HepG2 (cell line): ENCODE data around the gene TRPT1. TPM values are rescaled to one million over a fixed set of nuclear protein-coding genes. Genes with fewer than 3 reads are reported as not detected.

Experiments
- CCDC6 ChIP-seq: sonication (generic); formaldehyde crosslinking; IDR thresholded peaks from 2 replicates; pipeline ENCODE4 v1.8.1; 2022; ENCODE audit warnings: mild to moderate bottlenecking, missing genetic modification reagents, moderate library complexity
- DBP ChIP-seq: sonication (generic); formaldehyde crosslinking; IDR thresholded peaks from 2 replicates; pipeline ENCODE4 v1.4.0; 2020; ENCODE audit warnings: missing genetic modification reagents; ENCODE audit errors: not compliant biosample characterization
- MXD3 ChIP-seq: IDR thresholded peaks from 2 replicates; pipeline ENCODE4 v1.6.1; 2016; ENCODE audit warnings: mild to moderate bottlenecking, missing biosample characterization, missing genetic modification reagents
- NPAS2 ChIP-seq: sonication (generic); formaldehyde crosslinking; IDR thresholded peaks from 2 replicates; pipeline ENCODE4 v1.8.0; 2022; ENCODE audit warnings: mild to moderate bottlenecking, missing genetic modification reagents, borderline replicate concordance
- NR3C1 ChIP-seq: sonication (generic); formaldehyde crosslinking; IDR thresholded peaks from 2 replicates; pipeline ENCODE4 v1.4.0; 2020; ENCODE audit warnings: missing genetic modification reagents
- PCBP1 ChIP-seq: fragments of 200-400 bp; formaldehyde crosslinking; IDR thresholded peaks from 2 replicates; pipeline ENCODE4 v1.6.1; 2017; ENCODE audit warnings: mild to moderate bottlenecking, low read depth, low read length, borderline replicate concordance
- SALL1 ChIP-seq: sonication (generic); formaldehyde crosslinking; IDR thresholded peaks from 2 replicates; pipeline ENCODE4 v1.8.0; 2022; ENCODE audit warnings: mild to moderate bottlenecking, missing genetic modification reagents
- STAT5B ChIP-seq: sonication (generic); formaldehyde crosslinking; IDR thresholded peaks from 2 replicates; pipeline ENCODE4 v1.4.0; 2020; ENCODE audit warnings: missing genetic modification reagents
- THRA ChIP-seq: sonication (generic); formaldehyde crosslinking; IDR thresholded peaks from 2 replicates; pipeline ENCODE4 v1.4.0; 2020; ENCODE audit warnings: missing genetic modification reagents, borderline replicate concordance
- ZBTB33 ChIP-seq: sonication (generic); formaldehyde crosslinking; IDR thresholded peaks from 2 replicates; pipeline ENCODE4 v1.4.0; 2020; ENCODE audit warnings: missing genetic modification reagents
- ZBTB49 ChIP-seq: sonication (generic); formaldehyde crosslinking; IDR thresholded peaks from 2 replicates; pipeline ENCODE4 v1.4.0; 2020; ENCODE audit warnings: missing genetic modification reagents, borderline replicate concordance
- ZFP36L2 ChIP-seq: sonication (generic); formaldehyde crosslinking; IDR thresholded peaks from 2 replicates; pipeline ENCODE4 v1.4.0; 2020; ENCODE audit warnings: missing genetic modification reagents
- ZNF773 ChIP-seq: sonication (generic); formaldehyde crosslinking; IDR thresholded peaks from 2 replicates; pipeline ENCODE4 v1.4.0; 2020; ENCODE audit warnings: missing genetic modification reagents, borderline replicate concordance
- ZNF776 ChIP-seq: sonication (generic); formaldehyde crosslinking; IDR thresholded peaks from 2 replicates; pipeline ENCODE4 v1.4.0; 2020; ENCODE audit warnings: mild to moderate bottlenecking, missing genetic modification reagents
- ZNF879 ChIP-seq: sonication (generic); formaldehyde crosslinking; IDR thresholded peaks from 2 replicates; pipeline ENCODE4 v1.8.1; 2023; ENCODE audit warnings: missing genetic modification reagents
- polyA plus RNA-seq, 8 experiments: library from polyadenylated mRNA; depleted of rRNA in 3 of 8; stranded (reverse) in 7 of 8; unstranded in 1 of 8; fragments of >200 nt; fragmentation: Illumina TruSeq in 4 of 8; extraction: Trizol in 4 of 8; gene quantifications; 2 replicates each; pipeline versions ENCODE4 v1.2.1 to v1.2.3, GENCODE V29; 2011 to 2016; ENCODE audit warnings: low read depth in 4 of 8, missing spikeins in 1 of 8, mixed read lengths in 1 of 8; ENCODE audit not compliant: insufficient read depth in 1 of 8
- total RNA-seq, 5 experiments: library from RNA; depleted of rRNA; stranded (reverse); fragments of >200 nt; fragmentation: Illumina TruSeq; extraction: Trizol; gene quantifications; 2 replicates each; pipeline ENCODE4 v1.2.3, GENCODE V29; 2016; ENCODE audit warnings: low read depth in 1 of 5
- TF ChIP-seq, protein P1 (sequence below): sonication (generic); formaldehyde crosslinking; IDR thresholded peaks from 2 replicates; pipeline ENCODE4 v1.4.0; 2020; ENCODE audit warnings: missing genetic modification reagents, borderline replicate concordance
- TF ChIP-seq, protein P2 (sequence below): sonication (generic); formaldehyde crosslinking; IDR thresholded peaks from 2 replicates; pipeline ENCODE4 v1.5.1; 2020; ENCODE audit warnings: missing genetic modification reagents, mild to moderate bottlenecking, borderline replicate concordance

The TRPT1 gene
- total and polyA plus RNA-seq, 2 of the 13 experiments (the other 11 are each of a cell fraction or from before 2014, with no cell fraction given): 24.8 to 40.7 TPM

DNA sequence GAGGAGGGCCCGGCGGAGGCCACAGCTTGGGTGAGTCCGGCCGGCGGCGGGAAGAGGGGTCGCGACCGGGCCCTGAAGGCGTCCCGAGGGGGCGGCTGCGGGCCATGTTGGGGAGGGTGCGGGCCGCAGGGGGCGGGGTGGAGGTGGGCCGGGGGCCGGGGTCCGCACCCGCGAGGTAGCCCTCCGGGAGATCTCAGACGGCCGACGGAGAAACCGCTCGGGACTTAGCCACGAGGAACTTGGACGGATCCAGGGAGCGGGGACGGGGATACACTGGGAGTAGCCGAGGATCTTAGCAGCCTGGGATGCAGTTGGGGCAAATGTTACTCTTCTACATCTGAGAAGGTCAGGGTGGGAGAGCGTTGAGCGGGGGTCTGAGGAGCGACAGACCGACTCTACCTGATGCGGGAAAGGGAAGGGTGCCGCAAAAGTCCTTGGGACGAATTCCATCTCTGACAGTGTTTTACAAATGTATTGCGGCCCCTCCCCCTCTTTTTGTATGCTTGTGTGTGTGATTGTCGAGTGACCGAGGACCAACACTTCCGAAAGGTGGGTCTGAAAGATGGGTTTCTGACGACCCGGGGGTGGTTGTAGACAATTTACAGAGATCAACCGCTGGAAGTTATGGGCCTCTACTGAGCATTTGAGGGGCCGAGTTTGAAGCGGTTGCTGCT lies 39.4 kb downstream of the TRPT1 start (continued):
- TF ChIP-seq THRA (CRISPR knock-in tag) (no peak), ZFP36L2 (CRISPR knock-in tag) (no peak), ZNF773 (CRISPR knock-in tag) (no peak), SALL1 (CRISPR knock-in tag) (no peak), CCDC6 (no peak), DBP (CRISPR knock-in tag) (no peak), ZBTB49 (no peak), MXD3 (CRISPR knock-in tag) (no peak), ZNF879 (0 out of 2 replicates have a peak, but pooled peaks have one; percentile 47), PCBP1 (no peak), NR3C1 (CRISPR knock-in tag) (no peak), STAT5B (CRISPR knock-in tag) (no peak), ZBTB33 (no peak), ZNF776 (CRISPR knock-in tag) (0 out of 2 replicates have a peak, but pooled peaks have one; percentile 38), NPAS2 (CRISPR knock-in tag) (no peak)
- TF ChIP-seq, protein P1, sequence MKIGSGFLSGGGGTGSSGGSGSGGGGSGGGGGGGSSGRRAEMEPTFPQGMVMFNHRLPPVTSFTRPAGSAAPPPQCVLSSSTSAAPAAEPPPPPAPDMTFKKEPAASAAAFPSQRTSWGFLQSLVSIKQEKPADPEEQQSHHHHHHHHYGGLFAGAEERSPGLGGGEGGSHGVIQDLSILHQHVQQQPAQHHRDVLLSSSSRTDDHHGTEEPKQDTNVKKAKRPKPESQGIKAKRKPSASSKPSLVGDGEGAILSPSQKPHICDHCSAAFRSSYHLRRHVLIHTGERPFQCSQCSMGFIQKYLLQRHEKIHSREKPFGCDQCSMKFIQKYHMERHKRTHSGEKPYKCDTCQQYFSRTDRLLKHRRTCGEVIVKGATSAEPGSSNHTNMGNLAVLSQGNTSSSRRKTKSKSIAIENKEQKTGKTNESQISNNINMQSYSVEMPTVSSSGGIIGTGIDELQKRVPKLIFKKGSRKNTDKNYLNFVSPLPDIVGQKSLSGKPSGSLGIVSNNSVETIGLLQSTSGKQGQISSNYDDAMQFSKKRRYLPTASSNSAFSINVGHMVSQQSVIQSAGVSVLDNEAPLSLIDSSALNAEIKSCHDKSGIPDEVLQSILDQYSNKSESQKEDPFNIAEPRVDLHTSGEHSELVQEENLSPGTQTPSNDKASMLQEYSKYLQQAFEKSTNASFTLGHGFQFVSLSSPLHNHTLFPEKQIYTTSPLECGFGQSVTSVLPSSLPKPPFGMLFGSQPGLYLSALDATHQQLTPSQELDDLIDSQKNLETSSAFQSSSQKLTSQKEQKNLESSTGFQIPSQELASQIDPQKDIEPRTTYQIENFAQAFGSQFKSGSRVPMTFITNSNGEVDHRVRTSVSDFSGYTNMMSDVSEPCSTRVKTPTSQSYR (CRISPR knock-in tag): peak; percentile 38; the same call in 1 of the 2 replicates
- TF ChIP-seq, protein P2, sequence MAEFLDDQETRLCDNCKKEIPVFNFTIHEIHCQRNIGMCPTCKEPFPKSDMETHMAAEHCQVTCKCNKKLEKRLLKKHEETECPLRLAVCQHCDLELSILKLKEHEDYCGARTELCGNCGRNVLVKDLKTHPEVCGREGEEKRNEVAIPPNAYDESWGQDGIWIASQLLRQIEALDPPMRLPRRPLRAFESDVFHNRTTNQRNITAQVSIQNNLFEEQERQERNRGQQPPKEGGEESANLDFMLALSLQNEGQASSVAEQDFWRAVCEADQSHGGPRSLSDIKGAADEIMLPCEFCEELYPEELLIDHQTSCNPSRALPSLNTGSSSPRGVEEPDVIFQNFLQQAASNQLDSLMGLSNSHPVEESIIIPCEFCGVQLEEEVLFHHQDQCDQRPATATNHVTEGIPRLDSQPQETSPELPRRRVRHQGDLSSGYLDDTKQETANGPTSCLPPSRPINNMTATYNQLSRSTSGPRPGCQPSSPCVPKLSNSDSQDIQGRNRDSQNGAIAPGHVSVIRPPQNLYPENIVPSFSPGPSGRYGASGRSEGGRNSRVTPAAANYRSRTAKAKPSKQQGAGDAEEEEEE (CRISPR knock-in tag): no peak
